ENCODE measurements around the gene TRAK1.
A peak's percentile ranks its signal among the peaks of the same experiment; 100 is the strongest.
"Not testable (repeated sequence)": the region's sequence is repeated elsewhere in the genome, so short reads cannot be mapped to it uniquely, and the experiment has no call there.

The TRAK1 gene, protein sequence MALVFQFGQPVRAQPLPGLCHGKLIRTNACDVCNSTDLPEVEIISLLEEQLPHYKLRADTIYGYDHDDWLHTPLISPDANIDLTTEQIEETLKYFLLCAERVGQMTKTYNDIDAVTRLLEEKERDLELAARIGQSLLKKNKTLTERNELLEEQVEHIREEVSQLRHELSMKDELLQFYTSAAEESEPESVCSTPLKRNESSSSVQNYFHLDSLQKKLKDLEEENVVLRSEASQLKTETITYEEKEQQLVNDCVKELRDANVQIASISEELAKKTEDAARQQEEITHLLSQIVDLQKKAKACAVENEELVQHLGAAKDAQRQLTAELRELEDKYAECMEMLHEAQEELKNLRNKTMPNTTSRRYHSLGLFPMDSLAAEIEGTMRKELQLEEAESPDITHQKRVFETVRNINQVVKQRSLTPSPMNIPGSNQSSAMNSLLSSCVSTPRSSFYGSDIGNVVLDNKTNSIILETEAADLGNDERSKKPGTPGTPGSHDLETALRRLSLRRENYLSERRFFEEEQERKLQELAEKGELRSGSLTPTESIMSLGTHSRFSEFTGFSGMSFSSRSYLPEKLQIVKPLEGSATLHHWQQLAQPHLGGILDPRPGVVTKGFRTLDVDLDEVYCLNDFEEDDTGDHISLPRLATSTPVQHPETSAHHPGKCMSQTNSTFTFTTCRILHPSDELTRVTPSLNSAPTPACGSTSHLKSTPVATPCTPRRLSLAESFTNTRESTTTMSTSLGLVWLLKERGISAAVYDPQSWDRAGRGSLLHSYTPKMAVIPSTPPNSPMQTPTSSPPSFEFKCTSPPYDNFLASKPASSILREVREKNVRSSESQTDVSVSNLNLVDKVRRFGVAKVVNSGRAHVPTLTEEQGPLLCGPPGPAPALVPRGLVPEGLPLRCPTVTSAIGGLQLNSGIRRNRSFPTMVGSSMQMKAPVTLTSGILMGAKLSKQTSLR

GRCh38 chr3:42090973-42091731 lies at the start of gene TRAK1:
TRAK1 (plus strand) TSS chr3:42091357; CDS start chr3:42091470, 113 bp downstream.
- H3K9me3 ChIP-seq (ENCODE audit: control insufficient read depth, insufficient read depth, low read length) = no peaks in the 10 kb centered on the region
- no peak within 1 kb of the TSS for H3K4me3 ChIP-seq (ENCODE audit: low read length)
- no peaks in the 10 kb centered on the region; the same call in 1 of the 2 replicates for H3K27me3 ChIP-seq (ENCODE audit: control insufficient read depth, insufficient read depth, low read length)
- WGBS (ENCODE audit: insufficient coverage, insufficient read length) = no CpG with 5 or more reads among the region's 14 CpGs
- no peak within 1 kb of the TSS for H3K27ac ChIP-seq (ENCODE audit: low read length)
- DNase-seq (ENCODE audit: low read depth, low spot score) = no peak
- no peaks in the 10 kb centered on the region for H3K36me3 ChIP-seq (ENCODE audit: control insufficient read depth, insufficient read depth, low read length)
- H3K4me1 ChIP-seq (ENCODE audit: control insufficient read depth, insufficient read depth, low read length) = no peaks in the 10 kb centered on the region; the same call in 1 of the 2 replicates

DNA sequence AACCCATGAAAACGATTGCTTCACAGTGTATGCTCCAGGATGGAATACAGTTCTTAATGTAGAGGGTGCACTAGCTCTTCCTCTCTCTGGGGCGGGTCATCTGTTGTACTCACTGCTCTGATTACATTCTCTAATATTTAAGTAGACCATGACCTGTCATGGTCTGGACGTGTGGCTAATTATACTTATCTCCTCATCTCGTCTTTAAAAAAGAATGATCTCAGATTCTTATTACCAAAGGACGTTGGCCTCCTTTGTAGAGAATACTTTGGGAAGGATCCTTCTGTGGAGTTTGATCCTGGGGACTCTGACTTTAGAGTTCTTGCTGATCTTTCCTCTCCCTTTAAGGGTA lies 48.4 kb upstream of the TRAK1 start:
- Histone ChIP-seq H3K4me1 (ENCODE audit: control insufficient read depth, insufficient read depth, low read length) (no peaks in the 10 kb centered on the region; the same call in 1 of the 2 replicates), H3K36me3 (ENCODE audit: control insufficient read depth, insufficient read depth, low read length) (no peaks in the 10 kb centered on the region), H3K27ac (ENCODE audit: low read length) (no peak overlapping the region), H3K27me3 (ENCODE audit: control insufficient read depth, insufficient read depth, low read length) (no peaks in the 10 kb centered on the region), H3K9me3 (ENCODE audit: control insufficient read depth, insufficient read depth, low read length) (no peaks in the 10 kb centered on the region), H3K4me3 (ENCODE audit: low read length) (no peak overlapping the region)
- no peak for DNase-seq (ENCODE audit: low read depth, low spot score)
- no CpG with 5 or more reads among the region's 5 CpGs for WGBS (ENCODE audit: insufficient coverage, insufficient read length)

GRCh38 chr3:42043099-42043813 lies 47.9 kb upstream of the TRAK1 start:
- H3K4me3 ChIP-seq (ENCODE audit: low read length) = no peak overlapping the region
- H3K9me3 ChIP-seq (ENCODE audit: control insufficient read depth, insufficient read depth, low read length) = no peaks in the 10 kb centered on the region
- peak; percentile 73 for DNase-seq (ENCODE audit: low read depth, low spot score)
- WGBS (ENCODE audit: insufficient coverage, insufficient read length) = no CpG with 5 or more reads among the region's 9 CpGs
- H3K4me1 ChIP-seq (ENCODE audit: control insufficient read depth, insufficient read depth, low read length) = no peaks in the 10 kb centered on the region; the same call in 1 of the 2 replicates
- no peaks in the 10 kb centered on the region for H3K27me3 ChIP-seq (ENCODE audit: control insufficient read depth, insufficient read depth, low read length)
- no peaks in the 10 kb centered on the region for H3K36me3 ChIP-seq (ENCODE audit: control insufficient read depth, insufficient read depth, low read length)
- no peak overlapping the region for H3K27ac ChIP-seq (ENCODE audit: low read length)

DNA sequence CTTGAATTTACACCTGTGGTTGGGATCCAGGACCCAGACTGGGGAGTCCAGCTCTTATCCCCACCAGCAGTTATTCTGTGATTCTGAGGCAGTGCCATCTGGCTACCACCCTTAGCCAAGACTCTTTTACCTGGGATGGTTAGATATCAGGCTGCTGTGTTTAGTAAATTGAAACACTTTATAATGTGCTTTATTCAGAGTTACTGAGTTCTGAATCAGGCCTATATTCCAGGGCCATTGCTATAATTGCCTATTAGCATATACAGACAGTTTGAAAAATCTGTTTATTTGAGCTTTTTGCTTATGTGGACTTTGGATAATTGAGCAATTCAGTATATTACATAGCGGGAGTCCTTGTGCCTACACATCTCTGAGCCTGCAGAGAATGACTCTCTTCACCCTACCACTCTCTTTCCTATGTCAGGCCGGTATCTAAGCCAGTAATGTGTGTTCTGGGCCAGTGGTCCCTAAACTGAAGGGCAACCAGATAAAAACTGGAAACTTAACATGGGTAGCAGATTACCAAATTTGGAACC lies 45.4 kb upstream of the TRAK1 start:
- Histone ChIP-seq H3K4me3 (ENCODE audit: low read length) (no peak overlapping the region), H3K27ac (ENCODE audit: low read length) (no peak overlapping the region), H3K9me3 (ENCODE audit: control insufficient read depth, insufficient read depth, low read length) (no peaks in the 10 kb centered on the region), H3K27me3 (ENCODE audit: control insufficient read depth, insufficient read depth, low read length) (no peaks in the 10 kb centered on the region), H3K4me1 (ENCODE audit: control insufficient read depth, insufficient read depth, low read length) (no peaks in the 10 kb centered on the region; the same call in 1 of the 2 replicates), H3K36me3 (ENCODE audit: control insufficient read depth, insufficient read depth, low read length) (no peaks in the 10 kb centered on the region)
- no CpG with 5 or more reads among the region's 2 CpGs for WGBS (ENCODE audit: insufficient coverage, insufficient read length)
- DNase-seq (ENCODE audit: low read depth, low spot score) = no peak

DNA sequence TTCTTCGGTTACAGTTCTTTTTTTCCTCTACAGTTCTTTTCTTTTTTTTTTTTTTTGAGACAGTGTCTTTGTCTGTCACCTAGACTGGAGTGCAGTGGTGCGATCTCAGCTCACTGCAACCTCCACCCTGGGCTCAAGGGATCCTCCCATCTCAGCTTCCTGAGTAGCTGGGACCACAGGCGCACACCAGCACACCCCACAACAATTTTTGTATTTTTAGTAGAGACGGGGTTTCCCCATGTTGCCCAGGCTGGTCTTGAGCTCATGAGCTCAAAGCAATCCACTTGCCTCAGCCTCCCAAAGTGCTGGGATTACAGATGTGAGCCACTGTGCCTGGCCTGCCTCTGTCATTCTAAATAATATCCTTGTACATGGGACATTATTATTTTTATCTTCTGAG lies 42.6 kb upstream of the TRAK1 start:
- not testable (repeated sequence) for H3K4me3 ChIP-seq (ENCODE audit: low read length); H3K27ac ChIP-seq (ENCODE audit: low read length); H3K27me3 ChIP-seq (ENCODE audit: control insufficient read depth, insufficient read depth, low read length); H3K36me3 ChIP-seq (ENCODE audit: control insufficient read depth, insufficient read depth, low read length); DNase-seq (ENCODE audit: low read depth, low spot score); H3K9me3 ChIP-seq (ENCODE audit: control insufficient read depth, insufficient read depth, low read length)
- WGBS (ENCODE audit: insufficient coverage, insufficient read length) = no CpG with 5 or more reads among the region's 4 CpGs
- H3K4me1 ChIP-seq (ENCODE audit: control insufficient read depth, insufficient read depth, low read length) = peaks cover 13% of the 10 kb centered on the region

GRCh38 chr3:42050126-42050525 lies 41.0 kb upstream of the TRAK1 start:
- no peaks in the 10 kb centered on the region for H3K36me3 ChIP-seq (ENCODE audit: control insufficient read depth, insufficient read depth, low read length)
- H3K9me3 ChIP-seq (ENCODE audit: control insufficient read depth, insufficient read depth, low read length) = no peaks in the 10 kb centered on the region
- peaks cover 15% of the 10 kb centered on the region for H3K4me1 ChIP-seq (ENCODE audit: control insufficient read depth, insufficient read depth, low read length)
- WGBS (ENCODE audit: insufficient coverage, insufficient read length) = no CpG with 5 or more reads among the region's 6 CpGs
- H3K4me3 ChIP-seq (ENCODE audit: low read length) = no peak overlapping the region
- no peaks in the 10 kb centered on the region for H3K27me3 ChIP-seq (ENCODE audit: control insufficient read depth, insufficient read depth, low read length)
- no peak overlapping the region for H3K27ac ChIP-seq (ENCODE audit: low read length)
- no peak for DNase-seq (ENCODE audit: low read depth, low spot score)

DNA sequence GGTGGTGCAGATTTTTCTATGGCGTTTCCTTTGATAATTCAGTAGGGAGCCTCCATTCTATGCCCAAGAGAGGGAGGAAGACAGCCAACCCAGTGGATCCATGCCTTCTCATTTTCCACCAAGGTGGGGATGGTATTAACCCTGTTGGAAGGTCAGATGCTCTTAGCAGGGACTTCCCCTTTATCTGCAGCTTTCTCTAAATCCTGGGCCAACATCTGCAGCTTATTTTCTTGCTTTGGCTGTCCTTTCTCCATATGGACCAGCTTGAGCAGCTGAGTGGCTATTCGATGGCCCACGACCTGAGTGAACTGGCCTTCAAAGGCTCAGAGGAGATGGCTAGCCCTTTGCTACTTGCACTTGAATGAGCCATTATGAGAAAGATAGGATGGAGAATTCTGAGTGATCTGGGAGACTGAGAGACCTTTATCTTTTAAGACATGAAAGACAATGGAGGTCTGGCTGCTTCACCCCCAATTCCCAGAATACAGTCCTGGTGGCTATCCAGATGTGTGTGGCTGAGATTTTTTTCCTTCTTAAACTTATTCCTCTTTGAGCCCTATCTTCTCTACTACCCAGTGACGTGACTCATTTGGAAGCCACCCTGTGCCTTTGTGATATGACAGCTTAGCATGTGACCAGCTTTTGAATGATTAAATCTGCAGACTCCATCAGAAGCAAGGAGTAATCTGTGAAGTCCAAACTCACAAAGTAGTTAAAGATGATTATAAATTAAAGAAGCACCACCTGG lies 39.6 kb upstream of the TRAK1 start:
- Histone ChIP-seq H3K9me3 (ENCODE audit: control insufficient read depth, insufficient read depth, low read length) (no peaks in the 10 kb centered on the region), H3K27me3 (ENCODE audit: control insufficient read depth, insufficient read depth, low read length) (no peaks in the 10 kb centered on the region), H3K4me3 (ENCODE audit: low read length) (no peak overlapping the region), H3K27ac (ENCODE audit: low read length) (no peak overlapping the region), H3K4me1 (ENCODE audit: control insufficient read depth, insufficient read depth, low read length) (peaks cover 15% of the 10 kb centered on the region), H3K36me3 (ENCODE audit: control insufficient read depth, insufficient read depth, low read length) (no peaks in the 10 kb centered on the region)
- no CpG with 5 or more reads among the region's 4 CpGs for WGBS (ENCODE audit: insufficient coverage, insufficient read length)
- DNase-seq (ENCODE audit: low read depth, low spot score) = no peak

DNA sequence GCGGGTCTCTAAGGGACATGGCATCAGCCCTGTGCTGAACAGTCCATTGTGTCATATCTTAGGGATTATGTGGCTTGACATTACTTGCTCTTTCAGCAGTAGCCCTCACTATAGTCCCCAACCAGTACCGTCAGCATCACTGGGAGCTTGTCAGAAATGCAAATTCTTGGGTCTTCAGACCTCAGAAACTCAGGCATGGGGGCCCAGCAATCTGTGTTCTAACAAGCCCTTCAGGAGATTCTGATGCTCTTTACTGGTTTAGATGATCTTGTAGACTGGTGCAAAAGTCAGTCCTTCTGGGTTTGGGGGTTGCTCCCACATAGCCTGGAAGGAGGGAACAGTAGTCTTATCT lies 39.0 kb upstream of the TRAK1 start:
- Histone ChIP-seq H3K4me1 (ENCODE audit: control insufficient read depth, insufficient read depth, low read length) (peaks cover 15% of the 10 kb centered on the region), H3K36me3 (ENCODE audit: control insufficient read depth, insufficient read depth, low read length) (no peaks in the 10 kb centered on the region), H3K27me3 (ENCODE audit: control insufficient read depth, insufficient read depth, low read length) (no peaks in the 10 kb centered on the region), H3K9me3 (ENCODE audit: control insufficient read depth, insufficient read depth, low read length) (no peaks in the 10 kb centered on the region), H3K27ac (ENCODE audit: low read length) (no peak overlapping the region), H3K4me3 (ENCODE audit: low read length) (no peak overlapping the region)
- no peak for DNase-seq (ENCODE audit: low read depth, low spot score)
- no CpG with 5 or more reads among the region's 2 CpGs for WGBS (ENCODE audit: insufficient coverage, insufficient read length)
